ENCODE measurements around the gene MT3.
A peak's percentile ranks its signal among the peaks of the same experiment; 100 is the strongest.

MT3 gene

GRCh38 chr16:56589141-56590039, at the start of gene MT3:
MT3 (plus strand) TSS chr16:56589528; CDS start chr16:56589591, 63 bp downstream.
- DNase-seq, result peak; percentile 39

- DNase-seq, result no peak
These were observed 49.7 kb upstream of the MT3 start for GRCh38 chr16:56539656-56540055.

- no peak for DNase-seq
These were observed 47.3 kb upstream of the MT3 start for GRCh38 chr16:56542039-56542438.

DNA sequence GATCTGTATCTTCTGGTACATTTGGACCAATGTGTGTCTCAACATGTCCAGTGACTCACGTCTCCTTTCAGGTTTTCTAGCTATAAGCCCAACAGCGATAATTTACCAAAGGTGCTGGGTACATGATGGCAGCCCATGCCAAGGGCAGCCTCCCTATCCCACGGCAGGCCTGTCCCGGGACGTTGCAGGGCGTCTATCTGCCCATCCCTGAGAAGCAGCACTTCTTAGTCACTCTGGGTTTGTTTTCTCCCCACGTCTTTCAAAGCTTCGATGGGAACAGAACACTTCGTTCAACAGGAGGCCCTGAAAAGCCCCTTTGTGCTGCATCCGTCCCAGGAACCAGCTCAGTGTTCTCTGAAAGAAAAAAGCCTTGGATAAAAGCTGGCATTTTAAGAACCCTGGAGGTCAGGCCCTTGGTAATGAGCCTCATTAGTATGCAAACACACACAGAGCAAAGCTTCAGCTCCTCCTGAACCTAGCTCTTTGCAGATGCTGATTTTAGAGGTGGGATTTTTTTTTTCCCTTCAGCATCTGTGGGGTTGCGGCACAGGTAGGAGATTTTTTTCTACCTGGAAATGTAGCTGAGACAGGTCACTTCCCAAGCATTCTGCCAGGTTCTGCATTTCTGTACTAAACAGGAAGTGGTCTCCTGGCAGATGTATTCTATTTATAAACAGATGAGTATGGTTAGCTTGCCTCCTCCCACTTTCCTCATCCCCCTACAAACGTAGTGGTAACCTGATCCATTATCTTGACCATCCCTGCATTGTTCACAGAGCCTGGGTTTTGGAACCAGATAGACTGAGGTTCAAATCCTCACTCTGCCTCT, 42.0 kb upstream of the MT3 start:
- no peak for DNase-seq

GRCh38 chr16:56547949-56548567, 41.3 kb upstream of the MT3 start:
- DNase-seq, result no peak

DNA sequence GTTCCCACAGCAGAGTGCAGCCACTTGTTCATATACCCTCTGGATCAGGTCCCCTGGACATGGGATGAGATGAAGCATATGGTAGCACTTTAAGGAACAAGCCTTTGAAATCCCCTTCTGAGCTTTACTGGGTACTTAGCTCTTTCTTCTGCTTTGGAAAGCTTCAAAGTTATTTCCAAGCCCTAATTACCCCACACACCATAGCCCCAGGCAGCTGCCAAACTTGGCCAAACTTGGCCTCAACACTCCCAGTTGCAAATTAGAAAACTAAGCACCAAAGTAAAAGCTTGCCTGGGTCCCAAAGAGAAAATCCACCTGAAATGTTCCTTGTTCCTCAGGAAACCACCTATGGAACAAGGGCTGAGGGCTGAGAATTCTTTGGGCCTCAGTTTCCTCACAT, 40.2 kb upstream of the MT3 start:
- no peak for DNase-seq

DNA sequence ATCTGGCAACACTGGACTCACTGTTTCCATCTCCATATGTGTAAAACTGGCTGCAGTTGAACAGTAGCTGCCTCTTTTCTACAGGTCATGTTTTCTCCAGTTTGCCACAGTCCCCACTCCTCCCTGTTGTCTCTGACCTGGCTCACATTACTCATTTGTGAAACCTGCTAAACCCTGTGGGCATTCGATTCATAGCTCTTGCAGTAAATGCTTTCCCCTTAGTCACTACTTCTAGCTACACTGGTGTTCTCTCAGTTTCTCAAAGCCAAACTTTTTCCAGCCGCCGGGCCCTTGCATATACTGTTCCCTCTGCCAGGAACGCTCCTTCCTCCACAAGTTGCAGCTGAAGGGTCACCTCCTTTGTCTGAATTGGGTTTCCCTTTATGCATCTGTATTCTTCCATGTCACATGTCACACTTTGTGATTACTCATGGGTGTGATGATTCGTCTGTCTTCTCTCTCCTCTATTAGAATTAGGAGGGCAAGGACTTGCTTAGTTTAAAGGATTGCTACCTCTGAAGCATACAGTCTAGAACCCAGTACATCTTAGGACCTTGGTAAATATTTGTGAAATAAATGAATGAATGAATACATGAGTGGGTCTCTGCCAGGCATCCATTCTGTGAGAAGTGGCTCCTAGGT, 39.5 kb upstream of the MT3 start:
- DNase-seq, result no peak

- no peak for DNase-seq
These were observed 37.3 kb upstream of the MT3 start for GRCh38 chr16:56551796-56552738.

DNA sequence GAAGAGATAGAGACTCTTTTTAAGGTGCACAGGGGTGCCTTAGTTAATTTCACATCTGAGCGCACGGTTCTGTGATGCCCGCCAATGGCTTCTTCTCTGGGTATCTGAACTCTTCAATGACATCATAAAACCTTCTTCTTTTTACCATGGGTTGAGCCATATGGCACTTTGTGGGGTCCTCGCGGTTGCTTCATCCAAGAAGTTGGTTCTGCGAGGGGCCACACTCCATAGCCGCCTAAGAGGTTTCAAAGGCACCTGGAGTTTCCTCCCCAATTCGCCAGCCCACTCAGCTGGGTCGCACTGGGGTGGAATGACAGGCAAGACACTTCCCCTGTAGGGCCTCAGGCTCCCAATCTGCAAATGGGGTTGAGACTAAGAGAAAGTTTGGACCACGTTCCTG, 34.9 kb upstream of the MT3 start:
- no peak for DNase-seq

GRCh38 chr16:56558024-56558747, 31.1 kb upstream of the MT3 start:
- peak; percentile 80 for DNase-seq

DNA sequence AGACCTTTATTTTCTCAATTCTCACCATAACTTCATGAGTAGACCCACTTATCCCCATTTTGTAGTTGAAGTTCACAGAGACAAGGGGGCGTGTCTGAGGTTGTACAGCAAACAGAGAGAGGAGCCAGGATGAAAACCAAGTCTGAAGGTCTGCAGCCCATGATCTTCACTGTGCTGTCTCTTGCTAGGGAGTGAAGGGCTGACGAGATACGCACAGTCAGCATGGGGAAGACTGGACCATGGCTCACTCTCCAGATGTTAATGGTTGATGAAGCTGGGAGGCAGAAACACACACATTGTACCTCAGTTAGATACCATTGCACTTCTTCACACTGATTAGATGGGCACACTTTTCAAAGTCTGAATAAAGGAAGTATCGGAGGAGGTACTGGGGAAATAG, 30.2 kb upstream of the MT3 start:
- DNase-seq, result no peak

DNA sequence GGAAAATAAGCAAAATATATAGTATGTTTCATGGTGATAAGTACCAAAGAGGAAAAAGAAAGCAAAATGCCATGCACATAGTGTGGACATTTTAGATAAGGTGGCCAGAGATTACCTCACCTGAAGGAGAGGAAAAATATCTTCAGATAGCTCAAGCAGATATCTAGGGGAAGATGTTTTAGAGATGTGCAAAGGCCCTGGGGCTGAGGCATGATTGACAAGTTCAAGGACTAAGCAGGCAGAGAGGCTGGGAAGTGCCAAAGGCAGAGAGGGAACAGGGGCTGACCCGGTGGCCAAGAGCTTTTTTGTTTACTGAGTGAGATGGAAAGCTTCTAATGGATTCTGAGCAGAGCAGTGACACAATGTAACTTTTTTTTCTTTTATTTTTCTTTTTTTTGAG, 28.9 kb upstream of the MT3 start:
- no peak for DNase-seq

GRCh38 chr16:56561126-56561525, 28.2 kb upstream of the MT3 start:
- DNase-seq, result no peak

GRCh38 chr16:56564793-56565477, 24.4 kb upstream of the MT3 start, which contains the start of gene MT4:
MT4 (plus strand) TSS chr16:56565073; CDS start chr16:56565129, 56 bp downstream.
- no peak for DNase-seq

- DNase-seq, result no peak
These were observed 19.4 kb upstream of the MT3 start for GRCh38 chr16:56569971-56570370.

DNA sequence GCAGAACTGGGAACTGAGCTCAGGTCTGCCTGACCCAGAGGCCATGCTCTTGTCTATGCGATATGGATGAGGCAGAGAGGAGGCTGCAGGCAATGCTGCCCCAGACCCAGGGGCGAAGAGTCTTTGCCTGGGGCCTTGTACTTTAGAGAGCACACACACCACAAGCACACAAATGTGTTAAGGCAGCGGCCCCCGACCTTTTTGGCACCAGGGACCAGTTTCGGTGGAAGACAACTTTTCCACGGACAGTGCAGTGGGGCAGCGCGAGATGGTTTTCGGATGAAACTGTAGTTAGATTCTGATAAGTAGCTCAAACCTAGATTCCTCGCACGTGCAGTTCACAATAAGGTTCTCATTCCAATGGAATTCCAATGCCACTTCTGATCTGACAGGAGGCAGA, 17.8 kb upstream of the MT3 start:
- no peak for DNase-seq

DNA sequence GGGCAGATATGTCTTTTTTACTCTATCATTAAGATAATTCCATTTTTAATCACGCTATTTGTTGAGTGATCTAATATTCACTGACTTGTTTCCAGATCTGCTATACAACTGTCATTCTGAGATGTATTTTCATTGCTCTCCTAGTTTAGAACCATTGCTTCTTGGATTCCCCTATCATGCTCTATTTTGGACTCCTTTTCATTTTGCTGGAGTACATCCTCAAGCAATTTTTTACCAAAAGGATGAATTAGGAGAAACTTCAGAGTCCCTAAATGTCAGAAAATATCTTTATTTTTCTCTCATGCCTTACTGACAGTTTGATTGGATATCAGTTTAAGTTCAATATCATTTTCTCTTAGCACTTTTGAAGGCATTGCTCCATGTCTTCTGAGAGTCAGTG, 14.7 kb upstream of the MT3 start:
- no peak for DNase-seq

DNA sequence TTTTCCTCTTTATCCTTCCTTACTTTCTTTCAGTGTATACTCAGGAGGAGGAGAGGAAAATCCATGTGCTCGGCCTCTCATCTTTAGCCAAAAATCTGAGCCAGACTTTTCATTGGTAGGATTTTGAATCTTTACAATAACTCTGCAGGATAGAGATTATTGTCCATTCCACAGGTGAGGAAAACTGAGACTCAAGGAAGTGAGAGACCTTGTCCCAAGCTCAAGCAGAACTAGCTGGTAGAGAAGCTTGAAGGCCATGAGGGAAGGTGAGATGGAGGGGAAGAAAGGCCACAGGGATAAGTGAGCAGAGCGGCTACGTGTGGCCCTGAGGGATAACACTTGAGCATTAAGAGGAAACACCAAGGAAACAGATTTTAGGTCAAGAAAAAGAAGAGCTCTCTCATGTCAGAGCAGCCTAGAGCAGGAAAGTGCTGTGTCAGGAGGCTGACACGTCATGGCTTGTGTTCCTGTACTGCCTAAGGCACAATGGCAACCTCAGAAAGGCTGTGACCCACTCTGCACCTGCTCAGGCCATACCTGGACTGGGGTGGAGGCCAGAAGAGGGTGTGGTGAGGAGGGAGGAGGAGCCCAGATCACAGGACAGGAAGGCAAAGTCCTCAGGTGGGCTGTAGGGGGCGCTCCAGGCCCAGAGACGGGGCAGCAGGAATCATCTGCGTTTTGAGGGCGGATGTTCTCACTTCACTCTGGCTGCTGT, 12.6 kb upstream of the MT3 start:
- no peak for DNase-seq

DNA sequence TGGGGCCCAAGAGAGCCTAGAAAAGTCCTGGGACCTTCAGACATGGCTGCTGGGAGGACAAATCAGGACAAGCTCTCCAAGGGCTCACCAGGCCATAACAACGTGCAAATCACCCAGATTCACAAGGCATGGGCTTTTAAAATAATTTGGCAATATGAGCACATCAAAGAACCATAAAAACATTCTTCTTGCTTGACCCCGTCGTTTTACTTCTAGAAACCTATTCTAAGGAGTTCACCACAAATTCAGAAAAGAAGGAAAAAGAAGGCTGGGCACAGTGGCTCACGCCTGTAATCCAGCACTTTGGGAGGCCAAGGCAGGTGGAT, 12.1 kb upstream of the MT3 start:
- no peak for DNase-seq
